ES-I3 (cell line): ENCODE results near the gene ZNF275.
"Not testable (repeated sequence)": the region's sequence is repeated elsewhere in the genome, so short reads cannot be mapped to it uniquely, and the experiment has no call there.

Experiments
- H3K36me3 ChIP-seq: 2 replicates; pipeline ENCODE4 v1.6.1; 2013; ENCODE audit warnings: mild to moderate bottlenecking, low read length, control low read depth, moderate library complexity; ENCODE audit not compliant: insufficient read depth
- H3K4me1 ChIP-seq: 2 replicates; pipeline ENCODE4 v1.6.1; 2013; ENCODE audit warnings: mild to moderate bottlenecking, control low read depth, low read length; ENCODE audit not compliant: insufficient read depth
- H3K9ac ChIP-seq: 2 replicates; pipeline ENCODE4 v1.6.1; 2013; ENCODE audit warnings: low read depth, mild to moderate bottlenecking, low read length, moderate library complexity
- H3K9me3 ChIP-seq: 2 replicates; pipeline ENCODE4 v1.6.1; 2013; ENCODE audit warnings: mild to moderate bottlenecking, low read length, moderate library complexity; ENCODE audit not compliant: control insufficient read depth, insufficient read depth

The ZNF275 gene

DNA sequence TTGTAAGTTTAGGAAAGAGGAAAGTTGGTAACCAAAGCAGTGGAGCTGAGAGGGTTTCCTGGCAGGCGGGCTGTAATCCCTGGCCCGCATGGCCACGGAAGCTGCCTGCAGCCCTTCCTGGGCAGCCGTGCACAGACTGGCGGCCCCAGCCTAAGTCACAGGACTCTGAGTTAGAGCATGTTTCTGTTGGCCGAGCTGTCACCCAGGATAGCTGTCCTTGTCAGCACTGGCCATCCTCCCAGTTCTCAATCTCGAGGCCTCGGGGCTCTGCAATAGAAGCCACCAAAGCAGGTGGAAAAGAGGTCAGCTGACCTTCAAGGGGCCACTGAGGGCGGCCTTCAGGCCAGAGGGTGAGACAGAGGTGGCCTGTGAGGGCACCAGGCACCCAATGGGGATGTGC lies 46.7 kb downstream of the ZNF275 start:
- H3K4me1 ChIP-seq: no peaks in the 10 kb centered on the region
- no peaks in the 10 kb centered on the region for H3K36me3 ChIP-seq
- no peak overlapping the region for H3K9ac ChIP-seq
- H3K9me3 ChIP-seq: no peaks in the 10 kb centered on the region

DNA sequence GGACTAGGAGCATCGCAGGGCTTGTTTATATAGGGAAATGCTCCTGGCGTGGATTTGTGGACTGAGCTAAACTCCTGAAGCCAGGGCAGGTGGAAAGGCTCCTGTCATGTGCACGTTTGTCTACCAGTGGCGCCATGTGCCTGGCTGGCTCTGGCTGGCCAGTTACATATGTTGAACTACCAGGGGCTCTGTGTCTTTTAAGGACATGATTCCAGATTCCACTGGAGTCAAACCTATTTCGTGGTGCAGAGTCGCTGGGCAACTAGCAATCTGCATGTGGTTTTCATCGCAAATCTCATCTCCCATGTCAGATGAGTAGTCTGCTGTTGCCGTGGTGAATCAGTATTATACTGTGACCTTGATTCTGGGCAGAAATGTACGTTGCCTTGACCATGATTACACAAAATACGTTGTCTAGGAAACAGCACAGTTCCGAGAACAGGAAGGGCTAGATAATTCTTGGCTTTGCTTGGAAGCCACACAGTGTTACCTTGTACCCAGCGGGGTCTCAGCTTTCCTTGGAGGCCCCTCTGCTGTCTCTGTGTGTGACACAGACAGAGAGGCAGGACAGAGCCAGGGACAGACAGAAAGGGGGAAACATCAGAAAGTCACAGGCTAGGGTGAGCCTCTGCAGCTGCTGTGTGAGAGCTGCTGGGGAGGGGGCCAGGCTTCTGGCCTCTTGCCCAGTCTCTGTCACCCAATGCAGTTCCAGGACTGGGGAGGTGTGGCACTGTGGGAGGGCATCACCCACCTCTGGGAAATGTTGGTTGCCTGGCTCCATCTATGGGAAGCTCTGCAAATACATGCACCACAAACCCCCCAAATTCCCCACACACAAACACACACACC lies 48.0 kb downstream of the ZNF275 start:
- Histone ChIP-seq H3K9ac (no peak overlapping the region), H3K4me1 (no peaks in the 10 kb centered on the region), H3K36me3 (no peaks in the 10 kb centered on the region), H3K9me3 (no peaks in the 10 kb centered on the region)

DNA sequence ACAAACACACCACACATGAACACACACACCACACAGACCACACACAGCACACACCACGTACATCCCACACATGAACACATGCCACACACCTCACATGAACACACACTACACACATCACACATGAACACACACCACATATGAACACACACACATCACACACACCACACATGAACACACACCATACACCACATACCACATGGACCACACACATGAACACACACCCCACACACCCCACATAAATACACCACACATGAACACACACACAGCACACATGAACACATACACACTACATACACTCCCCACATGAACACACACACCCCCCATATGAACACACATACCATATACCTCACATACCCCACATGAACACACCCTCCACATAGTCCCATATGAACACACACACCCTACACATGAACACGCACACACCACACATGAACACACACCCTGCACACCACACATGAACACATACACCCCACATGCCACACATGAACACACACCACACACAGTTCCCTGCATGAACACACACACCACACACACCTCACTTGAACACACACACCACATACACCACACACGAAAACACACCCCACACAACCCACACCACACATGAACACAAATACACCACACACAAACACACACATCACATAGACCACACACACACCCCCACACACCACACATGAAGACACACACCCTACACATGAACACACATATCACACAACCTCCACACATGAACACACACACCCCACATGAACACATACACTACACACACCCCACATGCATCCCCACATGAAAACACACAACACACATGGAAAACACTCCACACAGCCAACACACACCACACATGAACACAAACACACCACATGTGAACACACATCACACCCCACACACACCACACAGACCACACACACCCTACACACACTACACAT lies 48.9 kb downstream of the ZNF275 start:
- no peaks in the 10 kb centered on the region for H3K4me1 ChIP-seq

DNA sequence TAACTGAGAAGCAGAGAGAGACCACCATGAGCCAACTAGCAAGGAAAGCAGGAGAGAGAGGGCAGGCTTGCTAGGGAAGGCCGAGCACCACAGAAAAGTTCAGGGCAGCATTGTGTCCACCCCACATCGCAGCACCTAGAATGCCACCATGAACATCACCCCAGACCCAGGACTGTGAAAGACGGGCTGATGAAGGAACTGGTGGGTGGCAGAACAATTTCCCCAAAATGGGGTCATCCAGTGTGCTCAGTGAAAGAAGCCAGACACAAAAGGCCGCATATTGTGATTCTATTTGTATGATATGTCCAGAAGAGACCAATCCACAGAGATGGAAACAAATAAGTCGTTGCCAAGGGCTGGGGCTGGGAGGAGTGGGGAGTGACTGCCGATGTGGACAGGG lies 50.4 kb downstream of the ZNF275 start:
- no peaks in the 10 kb centered on the region for H3K9me3 ChIP-seq
- no peak overlapping the region for H3K9ac ChIP-seq
- H3K4me1 ChIP-seq: no peaks in the 10 kb centered on the region
- no peaks in the 10 kb centered on the region for H3K36me3 ChIP-seq

More for the DNA sequence above, 48.9 kb downstream of the ZNF275 start:
- Histone ChIP-seq H3K36me3 (no peaks in the 10 kb centered on the region), H3K9ac (no peak overlapping the region), H3K9me3 (no peaks in the 10 kb centered on the region)

DNA sequence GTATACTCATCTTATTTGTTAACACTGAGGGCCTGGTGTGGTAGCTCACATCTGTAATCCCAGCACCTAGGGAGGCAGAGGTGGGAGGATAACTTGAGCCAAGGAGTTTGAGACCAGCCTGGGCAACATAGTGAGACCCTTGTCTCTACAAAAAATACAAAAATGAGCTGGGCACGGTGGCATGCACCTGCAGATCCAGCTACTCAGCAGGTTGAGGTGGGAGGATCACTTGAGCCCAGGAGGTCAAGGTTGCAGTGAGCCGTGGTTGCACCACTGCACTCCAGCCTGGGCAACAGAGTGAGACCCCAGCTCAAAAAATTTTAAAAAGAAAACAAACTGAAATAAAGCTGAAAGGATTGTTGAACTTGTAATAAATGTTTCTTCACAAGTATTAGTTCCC lies 51.0 kb downstream of the ZNF275 start:
- not testable (repeated sequence) for H3K9me3 ChIP-seq, H3K4me1 ChIP-seq, H3K36me3 ChIP-seq, H3K9ac ChIP-seq

DNA sequence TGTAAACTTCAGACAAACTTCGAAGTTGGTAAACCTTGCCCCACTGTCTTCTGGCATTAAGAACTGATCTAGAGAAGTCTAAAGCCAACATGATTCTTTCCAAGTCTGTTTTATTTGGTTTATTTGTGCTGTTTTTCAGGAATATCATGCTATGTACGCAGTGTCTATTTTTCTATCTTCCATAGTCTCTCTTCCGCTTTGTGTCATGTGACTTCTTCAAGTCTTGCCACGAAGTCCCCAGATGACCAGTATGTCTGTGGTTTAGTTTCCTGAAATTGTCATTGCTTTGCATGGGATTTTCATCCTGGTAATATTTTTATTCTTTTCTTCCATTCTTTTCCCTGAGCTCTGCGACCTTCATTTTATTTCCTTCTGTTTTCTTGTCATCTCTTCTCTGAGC lies 52.1 kb downstream of the ZNF275 start:
- Histone ChIP-seq H3K9ac (no peak overlapping the region), H3K9me3 (no peaks in the 10 kb centered on the region), H3K36me3 (no peaks in the 10 kb centered on the region), H3K4me1 (no peaks in the 10 kb centered on the region)

DNA sequence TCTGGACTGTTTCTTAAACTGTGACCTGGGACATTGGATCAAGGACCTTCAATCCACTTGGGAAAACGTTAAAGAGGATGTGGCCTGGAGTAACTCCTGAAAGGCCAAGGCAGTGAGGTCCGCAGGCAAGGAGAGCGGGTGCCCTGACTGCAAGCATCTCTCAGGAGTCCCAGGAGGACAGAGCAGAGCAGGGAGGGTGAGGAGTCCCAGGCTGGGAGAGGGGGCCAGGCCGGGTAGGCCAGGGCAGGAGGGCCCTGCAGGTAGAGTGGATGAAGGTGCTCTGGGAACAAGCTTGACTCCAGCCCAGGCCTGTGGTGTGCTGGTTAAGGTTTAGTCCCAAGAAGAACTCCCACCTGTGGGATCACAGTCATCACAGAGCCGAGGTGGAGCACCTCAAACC lies 53.4 kb downstream of the ZNF275 start:
- no peak overlapping the region for H3K9ac ChIP-seq
- H3K36me3 ChIP-seq: no peaks in the 10 kb centered on the region
- no peaks in the 10 kb centered on the region for H3K4me1 ChIP-seq
- no peaks in the 10 kb centered on the region for H3K9me3 ChIP-seq

DNA sequence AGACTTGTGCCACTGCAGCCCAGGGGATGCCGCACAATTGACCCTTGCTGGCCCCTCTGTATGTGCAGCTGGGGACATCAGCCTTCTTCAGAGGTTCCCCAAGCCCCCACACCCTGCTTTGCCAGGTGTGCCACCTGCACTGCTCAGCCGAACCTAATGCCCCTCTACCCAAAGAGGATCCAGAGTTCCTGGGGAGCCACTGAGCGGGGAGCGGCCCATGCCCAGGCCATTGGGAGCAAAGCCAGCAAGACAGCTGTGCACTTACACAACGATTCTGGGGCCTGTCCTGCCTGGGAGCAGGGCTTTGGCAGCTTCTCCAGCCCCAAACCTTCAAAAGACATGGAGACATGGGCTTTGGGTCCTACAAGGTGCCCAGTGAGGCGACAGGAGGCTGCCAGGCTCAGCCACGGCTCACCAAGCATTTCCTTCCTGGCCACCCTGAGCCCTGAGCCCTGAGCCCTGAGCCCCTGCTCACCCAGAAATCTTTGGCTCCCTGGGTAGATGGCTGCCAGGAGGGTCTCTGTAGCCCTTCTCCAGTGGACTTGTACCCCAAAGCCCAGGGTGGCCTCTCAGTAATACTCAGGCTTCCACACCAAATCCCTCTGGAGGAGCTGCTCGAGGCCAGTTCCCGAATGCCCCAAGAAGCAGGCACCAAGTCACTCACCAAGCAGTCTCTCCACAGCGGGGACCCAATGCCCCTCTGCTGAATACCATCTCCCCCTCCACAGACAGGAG lies 54.2 kb downstream of the ZNF275 start:
- H3K4me1 ChIP-seq: no peaks in the 10 kb centered on the region
- H3K36me3 ChIP-seq: no peaks in the 10 kb centered on the region
- no peaks in the 10 kb centered on the region for H3K9me3 ChIP-seq
- H3K9ac ChIP-seq: no peak overlapping the region

DNA sequence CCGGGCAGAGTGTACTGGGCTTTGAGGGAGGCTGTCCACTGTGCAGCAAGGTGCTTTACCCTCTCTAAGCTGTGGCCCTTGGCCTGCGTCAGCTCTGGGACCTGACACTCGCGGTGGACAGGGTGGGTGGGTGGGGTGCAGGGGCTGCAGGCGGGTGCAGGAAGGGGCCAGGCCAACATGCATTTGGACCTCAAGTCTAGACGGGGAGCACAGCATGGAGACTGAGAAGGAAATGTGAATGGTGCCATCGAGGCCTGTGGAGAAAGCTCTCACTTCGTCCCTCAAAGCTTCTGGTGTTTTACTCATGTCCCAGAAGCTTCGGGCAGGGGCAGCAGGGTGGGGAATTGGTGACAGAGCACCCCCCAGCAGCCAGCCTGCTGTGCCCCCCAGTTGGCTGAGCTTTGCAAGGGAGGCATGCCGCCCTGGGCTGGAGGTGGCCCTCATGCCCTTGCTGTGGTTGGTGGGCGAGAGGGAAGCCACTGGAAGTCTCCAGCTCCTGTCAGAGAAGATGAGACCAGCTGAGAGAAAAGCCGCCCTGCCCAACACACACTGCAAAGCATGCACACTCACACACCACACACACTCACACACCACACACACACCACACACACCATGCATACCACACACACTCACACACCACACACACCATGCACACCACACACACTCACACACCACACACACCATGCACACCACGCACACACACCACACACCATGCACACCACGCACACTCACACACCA lies 54.9 kb downstream of the ZNF275 start:
- Histone ChIP-seq H3K9me3 (no peaks in the 10 kb centered on the region), H3K36me3 (no peaks in the 10 kb centered on the region), H3K4me1 (no peaks in the 10 kb centered on the region)

DNA sequence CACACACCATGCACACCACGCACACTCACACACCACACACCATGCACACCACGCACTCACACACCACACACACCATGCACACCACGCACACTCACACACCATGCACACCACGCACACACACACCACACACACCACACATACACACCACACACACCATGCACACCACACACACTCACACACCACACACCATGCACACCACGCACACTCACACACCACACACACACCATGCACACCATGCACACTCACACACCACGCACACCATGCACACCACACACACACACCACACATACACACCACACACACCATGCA lies 55.5 kb downstream of the ZNF275 start:
- H3K9me3 ChIP-seq, H3K9ac ChIP-seq, H3K36me3 ChIP-seq, H3K4me1 ChIP-seq: not testable (repeated sequence)

More for the DNA sequence above, 54.9 kb downstream of the ZNF275 start:
- H3K9ac ChIP-seq: no peak overlapping the region

DNA sequence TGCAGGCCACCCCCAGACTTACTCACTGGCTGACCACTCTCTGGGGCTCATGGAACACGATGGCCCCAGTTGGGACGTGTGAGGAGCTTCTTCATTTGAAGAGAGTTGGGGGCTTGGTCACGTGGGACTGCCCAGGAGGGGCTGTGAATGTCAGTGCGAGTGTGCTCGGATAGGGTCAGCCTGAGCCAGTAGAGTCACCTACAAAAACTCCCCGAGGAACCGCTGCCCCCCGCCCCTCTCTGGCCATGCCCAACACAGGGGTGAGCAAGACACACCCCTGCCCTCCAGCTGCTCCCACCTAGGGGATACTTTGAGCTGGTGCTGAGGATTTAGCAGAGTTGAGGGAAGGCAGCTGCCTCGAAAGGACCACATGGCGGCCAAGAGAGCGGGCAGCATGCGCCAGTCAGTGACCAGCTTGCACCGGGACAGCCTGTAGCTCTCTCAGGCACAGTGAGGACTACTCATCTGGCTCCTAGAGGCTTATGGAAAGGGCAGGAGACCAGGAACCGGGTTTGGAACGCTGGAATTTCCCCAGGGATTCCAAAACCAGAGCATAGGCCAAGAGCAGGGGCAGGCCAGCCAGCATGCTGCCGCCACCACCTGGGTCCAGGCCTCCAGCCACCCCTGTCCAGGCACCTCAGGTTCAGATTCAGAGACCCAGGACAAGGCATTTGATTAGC lies 58.8 kb downstream of the ZNF275 start:
- no peak overlapping the region for H3K9ac ChIP-seq
- no peaks in the 10 kb centered on the region for H3K9me3 ChIP-seq
- H3K4me1 ChIP-seq: no peaks in the 10 kb centered on the region
- H3K36me3 ChIP-seq: no peaks in the 10 kb centered on the region

DNA sequence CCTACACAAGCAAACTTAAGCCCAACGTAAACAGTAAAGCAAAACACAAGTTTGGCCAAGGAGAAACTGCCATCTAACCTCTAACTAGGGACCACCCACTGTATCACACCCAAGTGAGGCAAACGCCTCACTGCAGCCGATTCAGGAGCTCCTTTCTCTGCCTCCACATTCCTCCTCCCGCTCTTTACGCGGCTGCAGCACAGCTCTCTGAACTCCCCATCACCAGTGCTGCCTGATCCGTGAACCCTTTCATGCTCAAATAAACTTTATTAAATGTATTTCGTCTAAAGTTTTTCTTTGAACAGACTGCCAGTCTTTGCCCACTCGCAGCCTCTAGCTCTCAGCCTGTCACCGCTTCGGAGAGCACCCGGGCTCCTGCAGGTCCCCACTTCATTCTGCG lies 60.7 kb downstream of the ZNF275 start:
- Histone ChIP-seq H3K9me3 (no peaks in the 10 kb centered on the region), H3K36me3 (no peaks in the 10 kb centered on the region), H3K9ac (no peak overlapping the region), H3K4me1 (no peaks in the 10 kb centered on the region)

DNA sequence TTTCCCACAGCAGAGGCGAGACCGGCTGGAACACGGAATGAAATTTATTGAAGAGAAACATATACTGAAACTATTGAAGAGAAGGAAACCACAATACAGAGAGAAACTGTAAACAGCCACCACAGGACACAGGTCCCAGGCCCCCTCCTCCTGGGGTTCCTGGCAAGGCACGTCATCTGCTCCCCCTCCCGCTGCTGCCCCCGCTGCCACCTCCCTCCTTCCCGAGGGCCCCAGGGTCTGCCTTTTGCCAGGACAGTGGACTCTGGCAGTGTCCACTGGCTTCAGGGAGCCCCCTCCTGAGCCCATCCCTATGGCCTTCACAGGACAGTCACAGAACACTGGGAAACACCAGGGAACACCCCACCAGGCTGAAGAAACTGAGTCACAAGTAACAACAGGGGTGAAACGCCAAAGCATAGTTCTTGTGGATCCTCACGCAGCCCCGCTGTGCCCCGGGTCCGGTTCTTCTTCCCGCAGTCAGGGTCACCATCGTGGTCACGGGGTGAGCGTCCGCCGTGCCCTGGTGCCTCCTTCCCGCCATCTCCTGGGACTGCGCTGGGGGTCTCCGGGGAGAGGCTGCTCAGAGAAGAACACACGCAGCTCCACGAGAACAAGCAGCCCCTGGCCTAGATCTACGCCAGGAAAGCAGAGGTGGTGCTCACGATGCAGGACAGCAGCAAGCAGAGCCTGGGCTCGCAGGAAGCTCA lies 61.8 kb downstream of the ZNF275 start:
- no peaks in the 10 kb centered on the region for H3K4me1 ChIP-seq
- H3K9me3 ChIP-seq: no peaks in the 10 kb centered on the region
- no peak overlapping the region for H3K9ac ChIP-seq
- no peaks in the 10 kb centered on the region for H3K36me3 ChIP-seq
